Hematopoietic multipotent progenitor cell treated with erythropoietin and hydrocortisone succinate and interleukin-3 and kit ligand, for 4 days (in vitro differentiated cells): ENCODE results near the gene SPPL3.

Source experiments
- DNase-seq: peaks from one replicate; pipeline ENCODE4 v3.0.0-alpha.2; 2015

SPPL3 gene

GRCh38 chr12:120814903-120815429, 89.2 kb downstream of the SPPL3 start:
- DNase-seq = no peak

- DNase-seq = peak; percentile 31
These were observed 89.8 kb downstream of the SPPL3 start for GRCh38 chr12:120814203-120814902.

GRCh38 chr12:120813588-120814153, 90.5 kb downstream of the SPPL3 start:
- DNase-seq = no peak

- DNase-seq = no peak
These were observed 94.1 kb downstream of the SPPL3 start for GRCh38 chr12:120810021-120810420.

- no peak for DNase-seq
These were observed 99.7 kb downstream of the SPPL3 start for GRCh38 chr12:120804428-120804827.

- DNase-seq = no peak
These were observed 103.0 kb downstream of the SPPL3 start for GRCh38 chr12:120801146-120801545.

- no peak for DNase-seq
These were observed 103.5 kb downstream of the SPPL3 start for GRCh38 chr12:120800665-120801064.

- DNase-seq = peak; percentile 29
These were observed 104.7 kb downstream of the SPPL3 start for GRCh38 chr12:120799243-120800045.

- DNase-seq = no peak
These were observed 105.5 kb downstream of the SPPL3 start for GRCh38 chr12:120798696-120799095.

- DNase-seq = no peak
These were observed 106.2 kb downstream of the SPPL3 start for GRCh38 chr12:120797677-120798642.

GRCh38 chr12:120795441-120796178, 108.5 kb downstream of the SPPL3 start:
- DNase-seq = no peak

- DNase-seq = no peak
These were observed 110.8 kb downstream of the SPPL3 start for GRCh38 chr12:120793357-120793756.

- peak; percentile 52 for DNase-seq
These were observed 111.7 kb downstream of the SPPL3 start for GRCh38 chr12:120792456-120792855.

GRCh38 chr12:120791669-120792176, 112.4 kb downstream of the SPPL3 start:
- DNase-seq = no peak

- no peak for DNase-seq
These were observed 114.0 kb downstream of the SPPL3 start for GRCh38 chr12:120790114-120790513.

- DNase-seq = no peak
These were observed 116.3 kb downstream of the SPPL3 start for GRCh38 chr12:120787889-120788288.

GRCh38 chr12:120784804-120785203, 119.4 kb downstream of the SPPL3 start:
- DNase-seq = no peak

GRCh38 chr12:120783197-120783596, 121.0 kb downstream of the SPPL3 start:
- peak; percentile 10 for DNase-seq

GRCh38 chr12:120775862-120776552, 128.2 kb downstream of the SPPL3 start:
- DNase-seq = peak; percentile 18

- DNase-seq = peak; percentile 49
These were observed 129.8 kb downstream of the SPPL3 start for GRCh38 chr12:120774169-120774916.
